ENCODE results near the gene SUCLG2. TPM values are rescaled to one million over a fixed set of nuclear protein-coding genes. Genes with fewer than 3 reads are reported as not detected.

Gene SUCLG2
- total RNA-seq, 1 donor from 2014 or later: 33.2 TPM

DNA sequence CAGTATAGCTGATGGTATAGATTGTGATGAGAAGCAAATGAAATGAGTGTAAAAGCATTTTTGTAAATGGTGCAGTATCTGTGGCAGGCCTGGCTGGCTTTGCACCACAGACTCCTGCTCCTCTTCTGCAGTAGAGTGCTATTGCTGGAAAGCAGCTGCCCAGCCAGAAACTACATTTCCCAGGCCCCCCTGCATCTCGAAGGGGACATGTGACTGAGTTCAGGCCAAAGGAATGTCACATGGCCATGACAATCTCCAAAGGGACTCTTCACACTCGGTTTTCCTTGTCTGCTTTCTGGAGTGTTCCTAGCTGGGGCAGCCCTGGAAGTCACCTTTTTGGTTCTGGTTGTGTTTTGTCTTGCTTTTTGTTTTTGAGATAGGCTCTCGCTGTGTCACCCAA lies 277.1 kb downstream of the SUCLG2 start:
- DNase-seq: no peak

DNA sequence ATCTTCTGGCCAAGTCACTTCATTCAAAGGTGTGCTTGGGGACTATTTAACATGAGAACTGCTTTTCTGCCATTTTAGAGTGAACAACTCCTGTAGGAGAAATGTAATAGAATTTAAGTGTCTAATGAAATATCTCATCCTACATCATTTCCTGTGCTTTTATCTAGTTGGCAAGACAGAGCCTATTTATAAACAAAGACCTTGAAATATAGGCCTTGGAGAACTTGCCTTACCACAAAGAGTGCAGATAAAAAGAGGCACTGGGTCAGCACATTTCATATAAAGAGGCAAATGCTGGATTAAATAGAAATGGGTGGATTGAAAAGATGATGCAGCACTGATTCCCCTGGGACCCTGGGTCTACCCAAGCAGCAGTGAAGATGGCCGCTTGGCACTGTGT lies 278.0 kb downstream of the SUCLG2 start:
- DNase-seq: no peak

DNA sequence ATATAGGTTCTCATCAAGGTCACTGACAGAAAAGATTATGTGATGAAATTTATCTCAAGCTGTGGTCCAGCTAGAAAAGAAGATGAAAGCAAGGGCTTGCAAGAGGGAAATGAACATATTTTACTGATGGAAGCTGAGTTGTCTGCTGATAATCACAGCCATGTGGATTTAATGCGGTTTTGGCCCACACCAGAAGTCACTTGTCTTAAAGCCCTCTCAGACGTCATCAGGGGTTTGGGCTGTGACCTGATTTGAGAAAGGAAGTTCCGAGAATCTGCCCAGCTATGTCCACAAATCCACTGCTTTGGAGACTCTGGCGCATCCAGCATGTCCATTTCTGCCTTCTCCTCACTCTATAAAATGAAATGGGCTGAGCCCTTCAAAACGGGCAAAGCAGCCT lies 278.4 kb downstream of the SUCLG2 start:
- no peak for DNase-seq

DNA sequence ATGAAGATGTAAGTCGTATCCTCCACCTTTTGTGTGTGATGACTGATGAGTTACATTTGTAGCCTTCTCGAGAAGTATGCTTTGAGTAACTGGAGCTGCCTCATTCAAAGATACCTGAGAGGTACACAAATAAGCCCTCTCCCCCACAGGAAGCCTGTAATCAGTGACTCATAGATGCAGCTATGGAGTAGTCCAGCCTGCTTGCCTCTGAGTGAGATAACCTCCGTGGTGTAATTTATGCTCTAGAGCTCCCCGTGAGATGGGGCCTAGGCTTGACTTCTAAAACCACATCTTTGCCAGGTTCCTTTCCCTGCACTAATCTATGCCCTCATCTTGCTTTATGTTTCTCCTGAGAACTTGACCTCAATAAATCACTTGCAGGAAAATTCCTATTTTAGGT lies 291.7 kb downstream of the SUCLG2 start:
- DNase-seq: peak; percentile 37

DNA sequence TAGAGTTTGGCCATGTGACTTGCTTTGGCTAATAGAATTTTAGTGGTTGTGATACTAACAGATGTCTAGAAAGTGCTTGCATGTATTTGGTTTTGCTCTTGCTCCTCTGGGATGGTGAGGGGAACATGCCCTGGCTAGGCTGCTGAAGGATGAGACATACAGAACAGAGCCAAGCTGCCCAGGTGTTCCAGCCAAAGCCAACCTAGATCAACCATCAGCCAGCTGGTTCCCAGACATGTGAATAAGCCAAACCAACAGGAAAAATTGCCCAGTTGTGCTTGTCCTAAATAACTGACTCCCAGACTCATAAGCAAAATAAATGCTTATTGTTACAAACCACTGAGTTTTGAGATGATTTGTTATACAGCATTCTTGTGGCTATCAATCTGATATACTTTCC lies 292.6 kb downstream of the SUCLG2 start:
- DNase-seq: no peak

DNA sequence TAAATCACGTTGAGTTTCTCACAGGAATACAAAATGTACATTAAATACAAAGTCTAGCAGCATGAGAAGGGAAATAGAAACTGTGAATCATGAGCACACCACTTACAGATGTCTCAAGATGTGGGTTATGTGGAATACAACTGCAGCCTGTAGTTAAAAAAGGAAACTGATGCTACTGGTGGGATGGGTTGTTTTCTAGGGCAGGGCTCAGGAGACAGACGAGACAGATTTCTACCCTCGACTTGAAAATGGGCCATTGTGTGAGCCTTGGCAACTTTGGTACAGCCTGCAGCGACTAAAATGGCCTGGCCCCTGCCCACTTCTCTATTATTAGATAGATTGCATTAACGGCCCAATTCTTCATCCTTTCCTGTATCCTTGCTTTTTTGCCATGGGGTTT lies 293.1 kb downstream of the SUCLG2 start:
- DNase-seq: no peak

DNA sequence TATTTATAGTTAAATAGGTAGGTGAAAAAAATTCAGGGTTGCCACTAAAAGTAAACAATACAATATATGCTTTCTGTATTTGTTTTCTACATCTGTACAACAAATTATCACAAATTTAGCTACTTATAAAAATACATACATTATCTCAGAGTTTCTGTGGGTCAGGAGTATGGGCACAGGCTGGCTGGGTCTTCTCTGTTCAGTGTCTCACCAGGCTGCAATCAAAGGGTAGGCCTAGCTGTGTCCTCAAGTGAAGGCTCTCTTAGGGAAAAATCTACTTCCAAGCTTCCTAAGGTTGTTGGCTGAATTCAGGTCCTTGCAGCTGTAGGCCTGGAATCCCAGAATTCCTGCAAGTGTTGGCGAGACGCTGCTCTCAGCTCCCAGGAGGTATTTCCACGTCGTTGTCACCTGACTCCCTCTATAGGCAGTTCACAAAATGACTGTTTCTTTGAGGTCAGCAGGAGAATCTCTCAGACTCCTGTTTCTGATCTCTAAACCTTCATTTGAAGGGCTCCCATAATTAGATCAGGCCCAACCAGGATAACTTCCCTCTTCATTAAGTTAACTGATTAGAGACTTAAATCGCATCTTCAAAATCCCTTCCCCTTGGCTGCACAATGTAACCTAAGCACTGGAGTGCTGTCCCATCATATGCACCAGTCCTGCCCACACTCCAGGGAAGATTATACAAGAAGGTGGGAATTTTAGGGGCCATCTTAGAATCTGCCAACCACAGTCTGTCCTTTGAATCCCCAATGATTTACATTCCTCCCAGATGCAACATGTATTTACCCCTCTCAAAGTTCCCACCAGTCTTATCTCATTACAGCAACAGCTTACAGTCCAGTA lies 296.6 kb downstream of the SUCLG2 start:
- peak; percentile 53 for DNase-seq

DNA sequence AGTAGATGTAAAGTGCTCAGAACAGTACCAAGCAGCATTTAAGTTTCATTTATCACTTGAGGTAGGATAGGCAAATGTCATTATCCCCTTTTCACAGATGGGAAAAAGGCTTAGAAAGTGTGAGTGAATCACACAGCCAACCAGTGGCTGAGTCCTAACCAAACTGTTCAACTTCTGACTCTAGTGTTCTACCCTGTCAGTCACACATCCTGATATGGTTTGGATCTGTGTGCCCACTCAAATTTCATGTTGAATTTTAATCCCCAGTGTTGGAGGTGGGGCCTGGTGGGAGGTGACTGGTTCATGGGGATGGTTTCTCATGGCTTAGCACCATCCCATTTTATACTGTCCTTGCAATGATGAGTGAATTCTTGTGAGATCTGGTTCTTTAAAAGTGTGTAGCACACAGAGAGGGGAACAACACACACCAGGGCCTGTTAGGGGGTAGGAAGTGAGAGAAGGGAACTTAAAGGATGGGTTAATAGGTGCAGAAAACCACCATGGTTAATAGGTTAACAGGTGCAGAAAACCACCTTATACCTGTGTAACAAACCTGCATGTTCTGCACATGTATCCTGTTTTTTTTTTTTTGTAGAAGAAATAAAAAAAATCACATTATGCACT lies 304.7 kb downstream of the SUCLG2 start:
- DNase-seq: no peak

DNA sequence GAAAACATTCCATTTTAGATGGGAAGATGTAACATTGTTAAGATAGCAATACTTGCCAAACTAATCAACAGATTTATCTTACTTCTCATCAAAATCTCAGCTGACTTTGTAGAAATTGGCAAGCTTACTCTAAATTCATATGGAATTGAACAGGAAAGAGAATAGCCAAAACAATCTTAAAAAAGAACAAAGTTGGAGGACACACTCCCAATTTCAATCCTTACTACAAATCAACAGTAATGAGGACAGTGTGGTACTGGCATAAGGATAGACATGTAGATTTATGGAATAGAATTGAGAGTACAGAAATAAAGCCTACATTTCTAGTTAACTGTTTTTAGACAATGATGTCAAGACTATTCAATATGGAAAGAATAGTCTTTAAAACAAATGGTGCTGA lies 308.3 kb downstream of the SUCLG2 start:
- no peak for DNase-seq

DNA sequence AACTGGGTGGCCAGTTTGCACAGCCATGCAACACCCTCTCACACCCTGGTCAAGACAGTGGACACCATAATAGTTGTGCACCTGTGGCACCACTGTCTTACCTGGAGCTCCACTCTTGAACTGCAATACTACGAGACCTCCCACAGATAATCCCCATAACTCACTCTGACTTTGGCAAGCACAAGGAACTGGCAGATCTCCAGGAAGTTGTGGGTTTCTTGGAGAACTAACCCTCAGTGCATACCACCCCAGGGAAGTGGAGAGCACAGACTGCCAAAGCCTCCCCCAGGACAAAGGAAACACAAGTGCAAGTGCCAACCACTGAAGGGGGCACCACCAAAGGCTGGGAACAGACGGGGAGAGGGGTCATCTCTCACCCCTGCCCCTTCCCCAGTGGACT lies 318.6 kb downstream of the SUCLG2 start:
- DNase-seq: no peak

DNA sequence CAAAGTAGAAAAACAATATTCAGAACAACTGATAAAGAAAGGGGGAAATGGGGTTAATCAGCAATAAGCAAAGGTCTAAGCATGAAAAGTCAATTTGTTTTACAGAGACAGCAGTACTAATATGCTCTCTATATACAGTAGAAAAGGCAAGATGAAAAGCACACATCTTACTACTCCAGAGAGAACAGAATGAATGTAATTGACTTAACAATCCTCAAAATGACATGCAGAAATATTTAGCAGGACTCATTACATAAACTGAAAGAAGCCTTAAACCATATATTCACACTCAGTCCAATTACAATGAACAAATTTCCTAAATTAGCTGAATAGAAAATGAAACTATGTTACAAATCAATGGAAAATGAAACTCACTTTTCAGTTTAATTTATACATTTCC lies 319.8 kb downstream of the SUCLG2 start:
- no peak for DNase-seq

DNA sequence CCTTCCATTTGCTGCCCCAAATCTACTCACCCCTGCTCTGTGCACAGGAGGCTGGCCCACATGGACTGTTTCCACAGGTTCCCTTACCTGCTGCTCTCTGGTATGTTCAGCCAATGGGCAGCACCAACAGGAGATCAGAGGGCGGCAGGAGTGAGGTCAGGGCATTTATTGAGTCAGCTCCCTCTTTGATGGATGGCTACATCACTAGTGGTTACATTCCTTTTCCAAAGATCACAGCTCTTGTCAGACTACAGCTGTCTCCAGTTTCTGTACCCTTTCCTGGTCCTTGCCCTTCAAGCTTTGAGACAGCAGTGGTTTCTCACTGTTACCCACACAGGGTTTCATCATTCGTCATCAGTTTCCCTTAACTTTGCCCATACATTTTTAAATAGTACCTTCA lies 325.1 kb downstream of the SUCLG2 start:
- no peak for DNase-seq

DNA sequence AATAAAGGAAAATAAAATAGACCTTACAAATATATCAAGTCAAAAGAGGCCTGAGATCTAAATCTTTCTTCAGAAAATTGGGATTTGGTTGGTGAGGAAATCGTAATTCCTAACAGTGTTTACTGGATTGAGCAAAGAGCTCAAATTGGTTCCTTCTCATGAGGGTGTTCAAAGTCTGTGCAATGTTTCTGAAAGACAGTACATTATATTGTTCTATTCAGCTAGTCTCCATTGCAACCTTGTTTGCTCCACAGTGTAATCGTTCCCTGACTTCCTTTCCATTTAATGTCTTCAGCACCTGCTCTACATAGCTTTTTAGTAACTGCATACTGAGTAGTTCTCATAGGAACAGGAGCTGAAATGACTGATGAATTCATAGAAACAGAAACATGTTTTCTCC lies 326.8 kb downstream of the SUCLG2 start:
- no peak for DNase-seq

DNA sequence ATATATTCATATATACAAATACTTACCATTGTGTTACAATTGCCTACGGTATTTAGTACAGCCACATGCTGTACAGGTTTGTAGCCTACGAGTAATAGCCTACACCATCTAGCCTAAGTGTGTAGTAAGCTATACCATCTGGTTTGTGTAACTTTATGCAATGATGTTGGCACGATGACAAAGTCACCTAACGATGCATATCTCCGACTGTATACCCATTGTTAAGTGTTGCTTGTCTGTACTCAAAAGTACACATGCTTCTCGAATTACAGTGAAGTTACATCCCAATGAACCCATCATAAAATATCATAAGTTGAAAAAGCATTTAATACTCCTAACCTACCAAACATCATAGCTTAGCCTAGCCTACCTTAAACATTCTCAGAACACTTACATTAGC lies 329.2 kb downstream of the SUCLG2 start:
- DNase-seq: no peak

Data from dermis blood vessel endothelial cell (primary cell).